ENCODE measurements around the gene CIROP.

- TF ChIP-seq TAF1 (IDR thresholded peaks at IDR 0.05; ENCODE audit: borderline replicate concordance, low read depth, low read length), result no peak
- no peak for TF ChIP-seq POLR2A (IDR thresholded peaks at IDR 0.05; ENCODE audit: low read depth, low read length)
These were observed 23.1 kb upstream of the CIROP start for GRCh38 chr14:23127861-23128260.
